Stimulated activated CD4-positive, alpha-beta T cell treated with anti-CD3 and anti-CD28 coated beads, Interleukin-4, amount 100 ng/mL, for 1 hour (primary cell): Measurements from ENCODE around the gene ABI3.
"Not testable (repeated sequence)": the region's sequence is repeated elsewhere in the genome, so short reads cannot be mapped to it uniquely, and the experiment has no call there.

Experiments used
- DNase-seq: peaks from one replicate; pipeline ENCODE4 v3.0.0-alpha.2; 2020

The ABI3 gene

DNA sequence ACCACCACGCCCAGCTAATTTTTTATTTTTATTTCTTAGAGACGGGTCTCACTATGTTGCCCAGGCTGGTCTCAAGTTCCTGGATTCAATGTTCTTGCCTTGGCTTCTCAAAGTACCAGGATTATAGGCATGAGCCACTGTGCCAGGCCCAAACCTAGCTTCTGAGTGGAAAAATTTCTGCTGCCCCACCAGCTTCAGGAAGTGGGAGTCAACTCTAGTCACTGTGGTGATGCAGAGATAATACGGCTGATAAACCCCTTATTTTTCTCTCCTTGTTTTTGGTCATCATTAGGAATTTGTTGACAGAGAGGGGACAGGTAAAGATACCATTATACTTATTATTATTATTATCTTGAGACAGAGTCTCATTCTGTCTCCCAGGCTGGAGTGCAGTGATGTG, 47.9 kb downstream of the ABI3 start:
- no peak for DNase-seq

- no peak for DNase-seq
These were observed 49.1 kb downstream of the ABI3 start for GRCh38 chr17:49259663-49260010.

DNA sequence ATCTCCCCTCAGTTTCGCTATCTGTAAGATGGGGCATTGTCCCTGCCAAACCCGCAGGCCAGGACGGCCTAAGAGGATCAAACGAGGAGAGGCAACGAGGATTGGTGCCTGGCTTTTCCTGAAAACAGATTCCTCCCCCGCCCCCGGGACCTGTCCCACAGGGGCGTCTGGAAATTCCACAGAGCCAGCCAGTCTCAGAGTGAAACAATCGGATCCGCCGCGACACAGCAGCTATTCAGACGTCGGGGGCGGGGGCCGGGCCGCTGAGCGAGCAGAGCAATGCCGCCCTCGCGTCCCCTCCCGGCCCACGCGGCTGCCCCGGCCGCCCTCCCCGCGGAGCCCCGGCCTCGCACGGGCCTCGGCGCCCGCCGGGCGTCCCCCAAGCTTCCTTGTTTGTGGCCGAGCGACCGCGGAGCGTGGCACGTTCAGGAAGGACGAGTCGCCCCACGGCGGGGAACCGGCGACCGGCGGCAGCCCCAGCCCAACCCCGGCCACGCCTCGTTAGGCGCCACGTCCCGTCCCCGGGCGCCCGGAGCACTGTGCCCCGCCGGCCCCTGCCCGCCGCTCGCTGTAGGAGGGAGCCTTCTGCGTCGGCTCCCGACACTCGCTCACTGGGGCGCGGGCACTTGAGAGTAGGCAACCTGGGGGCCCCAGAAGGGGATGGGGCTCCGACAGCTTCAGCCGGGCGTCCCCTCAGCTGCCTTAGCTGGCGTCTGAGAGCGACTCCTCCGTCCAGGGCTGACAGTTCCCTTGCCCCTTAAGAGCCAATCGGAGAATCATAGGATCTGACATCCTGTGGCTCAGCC, 49.7 kb downstream of the ABI3 start:
- peak; percentile 67 for DNase-seq

GRCh38 chr17:49260817-49261291, 50.3 kb downstream of the ABI3 start:
- peak; percentile 41 for DNase-seq

DNA sequence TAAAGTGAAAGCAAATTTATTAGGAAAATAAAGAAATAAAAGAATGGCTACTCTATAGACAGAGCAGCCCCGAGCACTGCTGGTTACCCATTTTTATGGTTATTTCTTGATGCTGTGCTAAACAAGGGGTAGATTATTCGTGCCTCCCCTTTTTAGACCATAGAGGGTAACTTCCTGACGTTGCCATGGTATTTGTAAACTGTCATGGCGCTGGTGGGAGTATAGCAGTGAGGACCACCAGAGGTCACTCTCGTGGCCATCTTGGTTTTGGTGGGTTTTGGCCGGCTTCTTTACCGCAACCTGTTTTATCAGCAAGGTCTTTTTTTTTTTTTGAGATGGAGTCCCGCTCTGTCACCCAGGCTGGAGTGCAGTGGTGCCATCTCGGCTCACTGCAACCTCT, 51.0 kb downstream of the ABI3 start:
- DNase-seq = not testable (repeated sequence)

GRCh38 chr17:49266233-49266632, 55.7 kb downstream of the ABI3 start:
- DNase-seq = no peak

- no peak for DNase-seq
These were observed 57.4 kb downstream of the ABI3 start for GRCh38 chr17:49267912-49268311.

- no peak for DNase-seq
These were observed 58.8 kb downstream of the ABI3 start for GRCh38 chr17:49269356-49269755.
